ENCODE measurements around the gene AUTS2. TPM values are rescaled to one million over a fixed set of nuclear protein-coding genes. Genes with fewer than 3 reads are reported as not detected.

Gene AUTS2
- total and polyA plus RNA-seq, 11 donors: 3.4 to 14.0 (median 7.3) TPM

GRCh38 chr7:69640925-69641594 lies 42.8 kb downstream of the AUTS2 start:
- Histone ChIP-seq H3K9me3 (no peaks in the 10 kb centered on the region), H3K27ac (no peak overlapping the region), H3K36me3 (no peaks in the 10 kb centered on the region), H3K4me3 (no peak overlapping the region), H3K4me1 (peaks cover 0 to 16% (median 1%) of the 10 kb centered on the region in 12 donors), H3K27me3 (no peaks in the 10 kb centered on the region)
- ATAC-seq (no peak), DNase-seq (no peak)
- TF ChIP-seq CTCF (IDR thresholded peaks at IDR 0.05) (no peak), POLR2A (IDR thresholded peaks at IDR 0.05) (no peak)
- intact Hi-C loops (cut with DNase I): no loop called here
- 94 to 97% (median 96%) methylated on average over 5 of the region's 5 CpGs for whole genome bisulfite sequencing, 4 donors

DNA sequence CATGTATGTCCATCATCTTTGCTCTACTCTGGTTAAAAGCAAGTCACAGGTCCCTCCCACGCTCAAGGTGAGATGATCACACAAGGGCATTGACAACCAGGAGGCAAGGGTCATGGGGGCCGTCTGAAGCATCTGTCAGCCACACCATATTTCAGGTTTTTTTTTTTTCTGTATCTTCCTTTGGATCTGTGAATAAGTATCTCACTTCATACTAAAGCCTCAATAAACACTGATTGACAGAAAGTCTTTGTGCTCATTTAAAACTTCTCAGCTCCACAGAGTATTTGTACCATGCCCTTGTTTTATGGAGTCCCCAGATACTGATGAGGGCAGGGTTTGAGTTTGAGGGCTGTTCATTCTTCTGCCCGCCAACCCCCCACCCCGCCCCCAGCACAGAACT lies 45.0 kb downstream of the AUTS2 start:
- intact Hi-C loops (cut with DNase I): no loop called here
- WGBS, 4 donors: 92 to 94% (median 93%) methylated on average over 4 of the region's 4 CpGs
- TF ChIP-seq CTCF (IDR thresholded peaks at IDR 0.05) (no peak), POLR2A (IDR thresholded peaks at IDR 0.05) (no peak)

GRCh38 chr7:69643708-69644445 lies 45.6 kb downstream of the AUTS2 start:
- TF ChIP-seq POLR2A (IDR thresholded peaks at IDR 0.05): no peak
- no peak for TF ChIP-seq CTCF (IDR thresholded peaks at IDR 0.05)
- ATAC-seq: peak; percentile 58 to 86 (median 71)
- Histone ChIP-seq H3K27ac (no peak overlapping the region), H3K27me3 (no peaks in the 10 kb centered on the region), H3K36me3 (no peaks in the 10 kb centered on the region), H3K4me1 (peaks cover 0 to 16% (median 2%) of the 10 kb centered on the region in 12 donors), H3K4me3 (no peak overlapping the region), H3K9me3 (no peaks in the 10 kb centered on the region)
- WGBS, 4 donors: 68 to 75% (median 71%) methylated on average over 3 of the region's 3 CpGs
- peak in 1 of 5 donors; percentile 18 for DNase-seq
- intact Hi-C loops (cut with DNase I): no loop called here

More for the DNA sequence above, 45.0 kb downstream of the AUTS2 start:
- Histone ChIP-seq H3K4me3 (no peak overlapping the region), H3K36me3 (no peaks in the 10 kb centered on the region), H3K4me1 (peaks cover 0 to 16% (median 2%) of the 10 kb centered on the region in 12 donors), H3K27me3 (no peaks in the 10 kb centered on the region), H3K9me3 (no peaks in the 10 kb centered on the region), H3K27ac (no peak overlapping the region)
- DNase-seq (no peak), ATAC-seq (no peak)

GRCh38 chr7:69645683-69646082 lies 47.4 kb downstream of the AUTS2 start:
- Histone ChIP-seq H3K27ac (no peak overlapping the region), H3K9me3 (no peaks in the 10 kb centered on the region), H3K27me3 (no peaks in the 10 kb centered on the region), H3K4me1 (peaks cover 0 to 16% (median 2%) of the 10 kb centered on the region in 12 donors), H3K36me3 (no peaks in the 10 kb centered on the region), H3K4me3 (no peak overlapping the region)
- WGBS, 4 donors: 61 to 71% (median 63%) methylated on average over 4 of the region's 4 CpGs
- intact Hi-C loops (cut with DNase I): no loop called here
- no peak for TF ChIP-seq CTCF (IDR thresholded peaks at IDR 0.05)
- TF ChIP-seq POLR2A (IDR thresholded peaks at IDR 0.05): no peak
- no peak for ATAC-seq
- DNase-seq: no peak
